HG03064 (cell line): ENCODE results near the gene ST6GALNAC6.

Experiments used
- ATAC-seq: cut with Tn5 transposase; IDR thresholded peaks from one replicate; pipeline ENCODE4 v1.9.1; 2021; ENCODE audit warnings: low read depth; ENCODE audit not compliant: unreplicated experiment

The ST6GALNAC6 gene

GRCh38 chr9:127934986-127935385 is 35.6 kb upstream of the ST6GALNAC6 start:
- ATAC-seq = no peak

GRCh38 chr9:127934248-127934647 is 34.8 kb upstream of the ST6GALNAC6 start:
- ATAC-seq = no peak

- no peak for ATAC-seq
These were observed 31.9 kb upstream of the ST6GALNAC6 start for GRCh38 chr9:127931092-127931881.

- ATAC-seq = no peak
These were observed 31.1 kb upstream of the ST6GALNAC6 start, which contains the start of gene PIP5KL1 for GRCh38 chr9:127930231-127931091. Gene PIP5KL1 (minus strand): TSS chr9:127930777. CDS start chr9:127930752, 25 bp downstream.

GRCh38 chr9:127929625-127929979 is 30.2 kb upstream of the ST6GALNAC6 start:
- no peak for ATAC-seq

GRCh38 chr9:127928676-127929624 is 29.5 kb upstream of the ST6GALNAC6 start:
- no peak for ATAC-seq

DNA sequence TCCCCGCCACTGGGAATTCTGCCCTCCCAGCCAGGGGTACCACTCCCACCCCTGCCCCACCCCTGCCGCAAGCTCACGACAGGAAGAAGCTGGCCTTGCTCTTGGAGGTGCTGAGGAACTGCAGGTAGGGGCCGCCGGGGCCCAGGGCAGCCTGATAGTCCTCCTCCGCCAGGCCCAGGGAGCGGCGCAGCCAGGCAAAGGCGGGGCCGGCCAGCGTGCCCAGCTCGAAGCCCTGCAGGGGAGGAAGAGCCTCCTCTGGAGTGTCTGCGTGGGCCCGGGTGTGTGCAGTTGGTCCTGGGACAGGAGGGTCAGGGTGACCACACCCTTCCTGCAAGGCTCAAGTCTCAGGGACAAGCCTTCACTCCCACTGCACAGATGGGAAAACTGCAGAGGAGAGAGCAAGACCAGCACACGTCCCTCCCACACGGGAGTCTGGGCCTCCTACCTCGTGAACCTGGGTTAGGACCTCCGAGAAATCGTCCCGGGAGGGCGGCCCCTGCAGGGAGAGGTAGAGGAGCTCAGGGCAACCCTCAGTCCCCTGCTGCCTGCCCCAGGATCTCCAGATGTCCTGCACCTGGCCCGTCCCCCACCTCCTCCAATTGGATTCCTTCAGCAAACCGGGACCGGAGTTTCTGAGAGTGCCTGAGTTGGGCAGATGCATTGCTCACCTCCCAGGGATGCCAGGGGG is 28.7 kb upstream of the ST6GALNAC6 start:
- no peak for ATAC-seq

DNA sequence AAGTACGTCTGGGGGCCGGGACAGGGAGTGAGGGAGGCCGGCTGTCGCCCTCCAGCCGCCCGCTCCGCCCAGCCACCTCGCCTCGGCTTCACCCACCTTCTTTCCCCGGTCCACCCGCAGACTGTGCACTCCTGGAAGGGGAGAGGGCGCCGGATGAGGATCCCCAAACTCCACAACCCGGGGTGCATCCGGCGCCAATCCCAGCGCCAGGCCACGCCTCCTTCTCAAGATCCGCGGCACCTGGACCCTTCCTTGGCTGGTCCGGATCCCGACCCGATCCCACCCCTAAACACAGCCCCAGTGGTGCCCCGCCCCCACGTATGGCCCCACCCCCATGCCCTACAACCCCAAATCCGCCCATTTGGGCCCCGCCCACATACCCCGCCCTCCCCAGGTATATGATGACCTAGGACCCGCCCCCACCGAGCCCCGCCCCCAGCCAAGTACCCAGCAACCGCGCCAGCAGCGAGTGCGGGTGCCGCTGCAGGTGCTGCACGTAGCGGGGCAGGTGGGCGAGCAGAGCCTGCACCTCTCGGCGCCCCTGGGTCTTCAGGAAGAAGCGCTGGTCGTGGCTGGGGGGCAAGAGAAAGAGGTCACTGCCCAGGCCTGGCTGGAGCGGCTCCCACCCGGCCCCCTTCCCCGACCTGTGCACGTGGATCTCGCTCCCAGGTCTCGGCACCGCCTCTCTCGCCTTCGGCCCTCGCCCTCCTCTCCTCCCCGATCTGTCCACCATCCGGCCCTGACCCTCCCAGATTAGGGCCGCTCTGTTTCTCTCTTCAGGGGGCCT is 28.0 kb upstream of the ST6GALNAC6 start:
- no peak for ATAC-seq

GRCh38 chr9:127926906-127927200 is 27.4 kb upstream of the ST6GALNAC6 start:
- no peak for ATAC-seq

- ATAC-seq = no peak
These were observed 26.8 kb upstream of the ST6GALNAC6 start for GRCh38 chr9:127925959-127926905.

DNA sequence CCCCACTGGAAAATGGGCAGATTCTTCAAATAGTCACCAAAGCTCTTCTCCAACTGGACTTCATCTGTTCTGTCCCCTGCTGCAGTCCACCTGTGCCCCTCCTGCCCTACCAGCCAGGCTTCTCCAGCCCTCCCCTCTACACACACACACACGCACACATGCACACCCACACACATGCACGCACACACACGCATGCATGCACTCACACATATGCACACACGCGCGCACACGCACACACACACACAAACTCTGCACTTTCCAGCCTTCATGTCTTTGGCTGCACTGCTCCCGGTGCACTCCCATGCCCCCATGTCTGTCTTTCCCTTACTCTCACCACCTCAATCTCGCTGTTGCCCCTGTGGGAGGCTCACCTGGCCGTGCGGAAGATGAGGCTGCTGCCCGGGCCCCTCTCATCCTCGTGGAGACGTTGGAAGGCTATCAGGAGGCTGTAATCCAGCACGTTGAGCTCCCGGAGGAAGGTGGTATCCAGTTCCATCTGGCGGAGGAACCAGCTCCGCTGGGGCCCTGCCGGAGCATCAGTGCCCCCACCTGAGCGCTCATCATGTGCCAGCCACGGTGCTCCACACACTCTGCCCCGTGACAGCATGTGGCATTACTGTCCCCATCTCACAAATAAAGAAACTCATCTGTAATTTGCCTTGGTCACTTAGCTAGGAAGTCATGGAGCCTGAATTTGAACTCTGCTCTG is 25.5 kb upstream of the ST6GALNAC6 start:
- ATAC-seq = no peak

DNA sequence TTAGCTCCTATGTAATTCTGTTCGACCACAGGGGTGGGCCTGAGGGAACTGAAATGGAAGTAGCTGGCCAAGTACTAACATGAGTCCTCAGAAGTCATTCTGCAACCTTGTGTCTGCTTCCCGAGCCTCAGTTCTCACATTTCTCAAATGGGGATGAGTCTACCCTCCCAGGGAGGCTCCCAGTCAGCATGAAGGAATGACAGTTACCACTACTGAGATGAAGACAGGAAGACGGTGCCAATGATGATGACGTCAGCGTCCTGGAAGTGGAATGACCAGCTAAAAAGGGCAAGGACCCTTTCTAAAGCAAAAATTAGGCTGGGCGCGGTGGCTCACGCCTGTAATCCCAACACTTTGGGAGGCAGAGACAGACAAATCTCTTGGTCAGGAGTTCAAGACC is 24.4 kb upstream of the ST6GALNAC6 start:
- no peak for ATAC-seq

GRCh38 chr9:127923046-127923445 is 23.6 kb upstream of the ST6GALNAC6 start:
- ATAC-seq = no peak

GRCh38 chr9:127921557-127922120 is 22.2 kb upstream of the ST6GALNAC6 start:
- no peak for ATAC-seq

DNA sequence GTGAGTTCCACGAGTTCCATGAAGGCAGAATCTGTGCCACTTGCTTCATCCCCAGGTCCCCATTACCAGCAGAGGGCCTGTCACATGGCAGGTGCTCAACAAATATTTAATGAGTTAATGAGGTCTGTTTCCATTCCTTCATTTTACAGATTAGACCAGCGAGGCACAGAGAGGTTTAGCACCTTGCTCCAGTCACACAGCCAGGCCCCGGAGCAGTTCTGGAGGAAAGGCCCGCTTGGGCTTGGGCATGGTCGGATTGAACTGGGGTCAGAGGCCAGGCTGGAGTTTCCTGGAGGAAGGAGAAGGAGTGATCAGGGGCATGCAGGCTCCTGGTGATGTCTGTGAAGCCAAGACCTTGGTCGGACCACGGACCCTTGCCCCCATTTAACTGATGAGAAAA is 21.4 kb upstream of the ST6GALNAC6 start:
- ATAC-seq = no peak

DNA sequence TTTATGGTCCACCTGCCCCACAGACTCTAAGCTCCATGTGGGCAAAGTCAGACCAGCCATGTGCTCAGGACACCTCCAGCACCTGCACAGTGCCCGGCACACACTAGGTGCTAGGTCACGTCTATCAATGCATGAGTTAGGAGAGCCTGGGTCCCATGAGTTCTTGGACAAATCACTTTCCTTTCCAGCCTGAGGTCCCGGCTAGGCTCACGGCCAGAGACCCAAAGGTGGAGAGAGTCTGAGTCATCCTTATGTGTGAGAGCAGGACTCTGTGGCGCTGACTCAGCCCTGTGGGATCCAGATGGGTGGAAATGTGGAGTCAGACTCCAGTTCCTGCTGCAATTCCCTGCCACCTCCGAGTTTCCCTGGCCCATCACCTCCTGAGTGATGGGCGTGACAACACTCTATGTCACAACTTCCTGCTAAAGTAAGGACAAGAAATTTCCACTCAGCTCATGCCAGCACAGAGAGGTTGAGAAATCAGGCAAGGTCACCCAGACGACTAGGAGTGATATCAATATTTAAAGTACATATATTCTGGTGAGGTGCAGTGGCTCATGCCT is 19.9 kb upstream of the ST6GALNAC6 start:
- ATAC-seq = no peak
